ENCODE measurements around the gene TARBP1.

TARBP1 gene

GRCh38 chr1:234373959-234374254 lies 105.1 kb downstream of the TARBP1 start:
- peak overlapping the region; percentile 79 for H3K4me2 ChIP-seq (ENCODE audit: insufficient read depth, low read length)
- peak overlapping the region; percentile 81 for H2AFZ ChIP-seq (ENCODE audit: low read depth, low read length)
- peak overlapping the region; percentile 80 for H3K9ac ChIP-seq (ENCODE audit: low read depth, low read length)
- H3K27ac ChIP-seq (ENCODE audit: low read length): peak overlapping the region; percentile 90
- no peaks in the 10 kb centered on the region for H3K27me3 ChIP-seq (ENCODE audit: insufficient read depth, low read length, poor library complexity)
- H3K36me3 ChIP-seq (ENCODE audit: insufficient read depth, low read length): peaks cover 32% of the 10 kb centered on the region
- H3K79me2 ChIP-seq (ENCODE audit: insufficient read depth, low read length): peaks cover 43% of the 10 kb centered on the region
- peak overlapping the region; percentile 49 to 69 for H3K4me3 ChIP-seq (ENCODE audit: low read depth in 1 of 2, low read length in 2 of 2)
- ATAC-seq (ENCODE audit: insufficient read depth, low read depth) (peak; percentile 31), DNase-seq (no peak)
- no peaks in the 10 kb centered on the region for H4K20me1 ChIP-seq (ENCODE audit: insufficient read depth, low read length)
- no peaks in the 10 kb centered on the region for H3K9me3 ChIP-seq (ENCODE audit: insufficient read depth, low read length, severe bottlenecking)
- no peak for TF ChIP-seq EZH2 (IDR thresholded peaks at IDR 0.05; ENCODE audit: borderline replicate concordance, low read depth, low read length, severe bottlenecking)
- TF ChIP-seq CTCF (IDR thresholded peaks at IDR 0.05; ENCODE audit: borderline replicate concordance, extremely low read depth, low read length, poor library complexity, severe bottlenecking): no peak
- H3K4me1 ChIP-seq (ENCODE audit: insufficient read depth, low read length): peaks cover 27% of the 10 kb centered on the region

- Histone ChIP-seq H3K36me3 (ENCODE audit: insufficient read depth, low read length) (peaks cover 30% of the 10 kb centered on the region), H3K27me3 (ENCODE audit: insufficient read depth, low read length, poor library complexity) (no peaks in the 10 kb centered on the region), H3K9me3 (ENCODE audit: insufficient read depth, low read length, severe bottlenecking) (no peaks in the 10 kb centered on the region), H3K4me3 (ENCODE audit: low read depth in 1 of 2, low read length in 2 of 2) (peak within 1 kb of the TSS; percentile 49 to 69), H3K4me2 (ENCODE audit: insufficient read depth, low read length) (peak within 1 kb of the TSS; percentile 79), H3K9ac (ENCODE audit: low read depth, low read length) (peak within 1 kb of the TSS; percentile 80), H4K20me1 (ENCODE audit: insufficient read depth, low read length) (no peaks in the 10 kb centered on the region), H3K4me1 (ENCODE audit: insufficient read depth, low read length) (peaks cover 27% of the 10 kb centered on the region), H2AFZ (ENCODE audit: low read depth, low read length) (peak within 1 kb of the TSS; percentile 81), H3K79me2 (ENCODE audit: insufficient read depth, low read length) (peaks cover 43% of the 10 kb centered on the region), H3K27ac (ENCODE audit: low read length) (peak within 1 kb of the TSS; percentile 90)
- peak; percentile 14 for TF ChIP-seq CTCF (IDR thresholded peaks at IDR 0.05; ENCODE audit: borderline replicate concordance, extremely low read depth, low read length, poor library complexity, severe bottlenecking)
- no peak for TF ChIP-seq EZH2 (IDR thresholded peaks at IDR 0.05; ENCODE audit: borderline replicate concordance, low read depth, low read length, severe bottlenecking)
- ATAC-seq (ENCODE audit: insufficient read depth, low read depth): peak; percentile 88
- peak; percentile 92 for DNase-seq
Measured at GRCh38 chr1:234373064-234373958, 105.7 kb downstream of the TARBP1 start, which contains the start of gene COA6. COA6 (plus strand) TSS chr1:234373456; CDS start chr1:234373467, 11 bp downstream.

GRCh38 chr1:234372011-234372757 lies 106.8 kb downstream of the TARBP1 start:
- peaks cover 20% of the 10 kb centered on the region for H3K36me3 ChIP-seq (ENCODE audit: insufficient read depth, low read length)
- H3K9ac ChIP-seq (ENCODE audit: low read depth, low read length): peak overlapping the region; percentile 80
- TF ChIP-seq EZH2 (IDR thresholded peaks at IDR 0.05; ENCODE audit: borderline replicate concordance, low read depth, low read length, severe bottlenecking): no peak
- TF ChIP-seq CTCF (IDR thresholded peaks at IDR 0.05; ENCODE audit: borderline replicate concordance, extremely low read depth, low read length, poor library complexity, severe bottlenecking): no peak
- H2AFZ ChIP-seq (ENCODE audit: low read depth, low read length): peak overlapping the region; percentile 81; the same call in 1 of the 2 replicates
- no peaks in the 10 kb centered on the region for H3K27me3 ChIP-seq (ENCODE audit: insufficient read depth, low read length, poor library complexity)
- peaks cover 37% of the 10 kb centered on the region for H3K79me2 ChIP-seq (ENCODE audit: insufficient read depth, low read length)
- peak overlapping the region; percentile 49 to 69 for H3K4me3 ChIP-seq (ENCODE audit: low read depth in 1 of 2, low read length in 2 of 2)
- peaks cover 27% of the 10 kb centered on the region for H3K4me1 ChIP-seq (ENCODE audit: insufficient read depth, low read length)
- ATAC-seq (ENCODE audit: insufficient read depth, low read depth): no peak
- H3K9me3 ChIP-seq (ENCODE audit: insufficient read depth, low read length, severe bottlenecking): no peaks in the 10 kb centered on the region
- peak overlapping the region; percentile 90 for H3K27ac ChIP-seq (ENCODE audit: low read length)
- no peak for DNase-seq
- H3K4me2 ChIP-seq (ENCODE audit: insufficient read depth, low read length): peak overlapping the region; percentile 79
- H4K20me1 ChIP-seq (ENCODE audit: insufficient read depth, low read length): no peaks in the 10 kb centered on the region
